AG09319 (cell line): Measurements from ENCODE around the gene PEPD.

Experiments
- DNase-seq: peaks from one replicate; pipeline ENCODE4 v3.0.0-alpha.2; 2010; ENCODE audit warnings: low read depth; ENCODE audit errors: extremely low read depth
- TF ChIP-seq, protein P1 (sequence below): IDR thresholded peaks from 2 replicates; pipeline ENCODE4 v1.5.1; 2011; ENCODE audit warnings: low read depth, mild to moderate bottlenecking, inconsistent platforms, low read length, moderate library complexity

Gene PEPD

DNA sequence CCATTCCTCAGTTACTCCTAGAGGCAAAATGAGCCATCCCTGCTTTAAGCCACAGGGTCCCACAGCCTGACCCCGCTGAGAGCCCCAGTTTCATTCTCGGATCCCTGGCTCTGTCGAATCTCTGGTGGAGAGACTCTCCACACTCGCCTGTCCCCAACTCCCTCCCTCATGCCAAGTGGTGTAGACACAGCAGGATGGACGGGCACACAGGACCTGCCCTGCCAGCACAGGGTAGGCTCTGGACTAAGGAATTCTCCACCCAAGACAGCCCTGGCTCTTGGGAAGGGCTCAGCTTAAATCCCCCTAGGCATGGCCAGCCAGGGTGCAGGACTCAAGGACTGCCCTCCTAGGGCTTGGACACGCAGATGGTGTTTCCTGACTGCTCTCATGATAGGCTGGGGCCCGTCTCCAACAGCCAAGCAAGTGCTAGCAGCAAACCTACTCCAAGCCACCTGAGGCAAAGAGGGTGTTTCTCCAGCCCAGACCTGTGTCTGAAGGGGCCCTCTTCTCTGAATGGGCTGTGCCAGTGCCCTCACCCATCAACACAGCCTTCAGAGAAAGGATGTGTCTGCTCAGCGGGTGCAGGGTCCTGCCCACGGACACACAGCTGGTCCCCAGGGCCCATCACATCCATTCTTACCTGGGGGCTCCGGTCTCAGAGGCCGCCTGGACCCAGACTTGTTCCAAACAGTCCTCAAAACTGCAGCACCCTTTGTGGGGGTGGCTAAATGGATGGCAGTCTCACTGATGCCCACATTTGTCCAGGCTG is 65.3 kb downstream of the PEPD start:
- TF ChIP-seq, protein P1, sequence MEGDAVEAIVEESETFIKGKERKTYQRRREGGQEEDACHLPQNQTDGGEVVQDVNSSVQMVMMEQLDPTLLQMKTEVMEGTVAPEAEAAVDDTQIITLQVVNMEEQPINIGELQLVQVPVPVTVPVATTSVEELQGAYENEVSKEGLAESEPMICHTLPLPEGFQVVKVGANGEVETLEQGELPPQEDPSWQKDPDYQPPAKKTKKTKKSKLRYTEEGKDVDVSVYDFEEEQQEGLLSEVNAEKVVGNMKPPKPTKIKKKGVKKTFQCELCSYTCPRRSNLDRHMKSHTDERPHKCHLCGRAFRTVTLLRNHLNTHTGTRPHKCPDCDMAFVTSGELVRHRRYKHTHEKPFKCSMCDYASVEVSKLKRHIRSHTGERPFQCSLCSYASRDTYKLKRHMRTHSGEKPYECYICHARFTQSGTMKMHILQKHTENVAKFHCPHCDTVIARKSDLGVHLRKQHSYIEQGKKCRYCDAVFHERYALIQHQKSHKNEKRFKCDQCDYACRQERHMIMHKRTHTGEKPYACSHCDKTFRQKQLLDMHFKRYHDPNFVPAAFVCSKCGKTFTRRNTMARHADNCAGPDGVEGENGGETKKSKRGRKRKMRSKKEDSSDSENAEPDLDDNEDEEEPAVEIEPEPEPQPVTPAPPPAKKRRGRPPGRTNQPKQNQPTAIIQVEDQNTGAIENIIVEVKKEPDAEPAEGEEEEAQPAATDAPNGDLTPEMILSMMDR, result no peak
- DNase-seq, result no peak

DNA sequence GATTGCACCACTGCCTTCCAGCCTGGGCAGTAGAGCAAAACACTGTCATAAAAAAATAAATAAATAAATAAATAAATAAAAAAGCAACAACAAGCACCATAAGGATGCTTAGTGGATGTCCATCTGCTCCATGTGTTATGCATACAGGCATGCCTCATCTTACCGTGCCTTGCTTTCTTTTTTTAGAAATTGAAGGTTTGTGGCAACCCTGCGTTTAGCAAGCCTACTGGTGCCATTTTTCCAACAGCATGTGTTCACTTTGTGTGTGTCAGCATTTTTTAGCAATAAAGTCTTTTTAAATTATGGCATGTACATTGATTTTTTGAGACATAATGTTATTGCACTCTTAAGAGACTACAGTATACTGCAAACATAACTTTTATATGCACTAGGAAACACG is 68.3 kb downstream of the PEPD start:
- TF ChIP-seq, protein P1, result no peak
- DNase-seq, result no peak

DNA sequence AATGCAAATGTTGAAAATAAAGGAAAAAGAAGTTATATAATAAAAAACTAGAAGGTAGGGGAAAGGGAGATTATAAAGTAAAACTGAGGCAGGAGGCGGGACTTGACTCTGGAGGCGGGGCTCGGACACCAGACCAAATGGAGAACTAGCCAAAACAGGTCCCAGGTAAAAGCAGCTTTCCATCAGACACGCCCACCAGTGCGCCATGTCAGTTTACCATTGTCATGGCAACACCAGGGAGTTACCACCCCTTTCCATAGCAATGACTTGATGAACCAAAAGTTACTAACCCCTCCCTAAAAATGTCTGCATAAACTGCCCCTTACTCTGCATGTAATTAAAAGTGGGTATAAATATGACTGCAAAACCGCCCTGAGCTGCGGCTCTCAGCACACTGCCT is 70.9 kb downstream of the PEPD start:
- TF ChIP-seq, protein P1, result no peak
- no peak for DNase-seq

DNA sequence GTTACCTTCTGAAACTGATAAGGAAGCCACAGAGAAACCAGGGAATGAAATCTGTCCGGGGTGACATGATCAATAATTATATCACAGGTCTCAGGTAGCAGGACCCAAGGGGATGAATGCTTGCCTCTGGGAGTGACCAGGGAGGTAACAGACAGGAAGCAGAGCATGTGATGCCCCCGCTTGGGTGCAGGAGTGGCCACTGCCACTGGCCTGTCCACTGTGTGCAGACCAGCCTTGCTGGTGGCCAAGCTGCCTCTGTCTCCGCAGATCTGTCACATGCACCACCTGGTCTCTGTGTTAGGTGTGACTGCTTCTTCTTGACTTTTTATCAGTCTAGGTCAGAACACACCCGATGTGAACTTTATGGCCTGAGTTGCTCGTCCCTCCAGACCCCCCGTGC is 71.8 kb downstream of the PEPD start:
- TF ChIP-seq, protein P1, result no peak
- no peak for DNase-seq

DNA sequence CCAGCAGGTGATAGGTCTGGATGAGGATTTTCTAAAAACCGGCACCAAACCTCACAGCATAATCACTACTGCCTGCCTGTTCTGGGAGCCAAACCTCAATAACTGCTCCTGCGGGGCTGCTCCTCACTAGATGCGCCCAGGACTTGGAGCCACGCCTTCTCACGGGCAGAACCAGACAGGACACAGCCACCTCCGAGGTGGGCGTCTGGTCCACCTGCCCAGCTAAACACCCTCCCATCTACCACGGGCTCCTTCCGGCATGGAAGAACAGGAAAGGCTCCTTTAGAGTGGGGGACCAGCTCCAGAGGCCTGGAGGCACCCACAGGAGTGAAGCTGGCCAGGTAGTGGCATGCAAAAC is 73.5 kb downstream of the PEPD start:
- TF ChIP-seq, protein P1, result no peak
- DNase-seq, result no peak

DNA sequence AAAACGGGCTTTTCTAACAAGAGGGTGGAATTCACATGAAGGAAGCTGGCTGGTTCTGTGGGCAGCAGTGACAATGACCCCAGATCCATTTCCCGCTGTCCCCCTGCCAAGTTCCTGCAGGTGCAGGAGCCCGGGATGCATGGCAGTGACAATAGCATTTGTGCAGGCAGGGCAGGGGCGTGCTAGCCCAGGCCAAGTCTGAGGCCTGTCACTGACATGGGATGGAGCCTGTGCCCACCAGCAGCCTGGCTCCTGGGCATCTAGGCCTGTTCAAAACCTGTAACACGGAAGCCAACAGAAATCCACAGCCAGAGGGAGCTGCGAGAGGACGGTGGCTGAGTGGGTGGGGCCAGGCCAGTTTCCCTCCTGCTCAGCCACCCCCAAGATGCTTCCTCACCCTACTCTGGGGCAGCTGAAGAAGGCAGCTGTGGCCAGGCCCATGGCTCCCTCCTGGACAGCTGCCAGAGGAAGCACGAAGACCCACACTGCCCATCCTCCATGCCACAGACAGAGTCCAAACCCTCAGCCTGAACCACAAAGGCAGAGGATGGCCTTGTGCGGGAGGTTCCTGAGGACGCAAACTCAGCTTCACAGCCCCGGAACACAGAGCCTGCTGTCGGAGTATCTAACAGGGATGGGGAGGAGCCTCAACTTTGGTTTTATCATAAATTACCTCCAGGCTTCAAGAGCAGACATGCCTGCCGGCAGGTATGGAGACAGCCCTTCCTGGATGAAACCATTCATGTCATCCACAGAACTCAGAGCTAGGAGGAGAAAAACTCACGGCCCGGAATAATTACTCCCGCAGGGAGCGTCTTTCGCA is 74.0 kb downstream of the PEPD start:
- no peak for DNase-seq
- TF ChIP-seq, protein P1, result no peak
